GM04504 (cell line): ENCODE data around the gene SLC2A13.
"Not testable (repeated sequence)": the region's sequence is repeated elsewhere in the genome, so short reads cannot be mapped to it uniquely, and the experiment has no call there.

Experiments
- DNase-seq: peaks from one replicate; pipeline ENCODE4 v3.0.0-alpha.2; 2012; ENCODE audit warnings: low read depth

The SLC2A13 gene

DNA sequence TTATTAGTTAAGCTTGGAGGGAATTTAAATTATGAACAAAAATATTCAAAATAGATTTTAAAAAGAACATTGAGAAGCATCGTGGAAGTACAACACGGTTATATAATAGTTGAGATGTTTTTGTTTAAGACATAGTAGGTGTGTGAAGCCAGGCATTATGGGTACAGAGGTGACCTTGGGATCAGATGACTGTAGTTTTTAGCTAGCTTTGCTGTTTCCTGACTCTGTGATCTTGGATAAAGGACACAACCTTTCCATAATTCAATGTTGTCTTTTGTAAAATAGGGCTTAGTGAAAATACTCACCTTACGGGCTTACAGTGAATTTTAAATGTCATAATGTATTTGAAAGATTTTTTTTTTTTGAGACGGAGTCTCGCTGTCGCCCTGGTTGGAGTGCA is 239.7 kb downstream of the SLC2A13 start:
- DNase-seq = no peak

DNA sequence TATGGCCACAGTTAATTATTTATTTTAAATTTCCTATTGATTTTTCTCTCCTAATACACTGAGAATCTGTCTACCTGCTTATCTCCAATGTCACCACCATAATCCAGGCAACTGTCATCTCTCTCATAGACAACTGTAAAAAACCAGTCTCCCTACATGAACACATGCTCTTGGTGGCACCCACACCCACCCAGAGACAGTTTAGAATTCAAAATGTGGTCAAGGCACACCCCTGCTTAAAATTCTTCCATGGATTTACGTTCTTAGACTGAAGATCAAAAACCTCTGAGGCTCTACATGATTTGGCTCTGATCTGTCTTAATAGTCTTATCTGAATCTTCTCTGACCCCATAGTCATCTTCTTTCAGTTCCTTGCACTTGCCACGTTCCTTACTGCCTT is 245.2 kb downstream of the SLC2A13 start:
- DNase-seq = no peak

DNA sequence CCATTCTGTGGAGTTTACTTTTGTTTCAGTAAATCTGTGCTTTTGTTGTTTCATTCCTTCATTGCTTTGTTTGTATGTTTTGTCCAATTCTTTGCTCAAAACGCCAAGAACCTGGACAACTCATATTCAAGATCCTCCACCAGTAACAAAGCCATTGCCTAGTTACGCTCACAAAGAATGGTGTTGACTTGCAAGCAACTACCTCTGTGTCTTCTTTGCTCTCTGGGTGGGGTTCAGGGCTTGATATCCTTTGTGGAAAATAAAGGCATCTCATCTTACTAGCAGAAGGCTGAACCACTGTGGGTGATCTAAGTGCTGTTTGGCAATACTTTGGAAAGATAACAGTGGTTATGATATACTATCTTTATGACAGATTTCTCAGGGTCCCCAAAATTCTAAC is 252.9 kb downstream of the SLC2A13 start:
- no peak for DNase-seq

- no peak for DNase-seq
These were observed 253.5 kb downstream of the SLC2A13 start for GRCh38 chr12:39852346-39852745.

- DNase-seq = not testable (repeated sequence)
These were observed 257.7 kb downstream of the SLC2A13 start for GRCh38 chr12:39848218-39848617.

- peak; percentile 17 for DNase-seq
These were observed 258.8 kb downstream of the SLC2A13 start for GRCh38 chr12:39846971-39847650.

- no peak for DNase-seq
These were observed 259.6 kb downstream of the SLC2A13 start for GRCh38 chr12:39846304-39846703.

DNA sequence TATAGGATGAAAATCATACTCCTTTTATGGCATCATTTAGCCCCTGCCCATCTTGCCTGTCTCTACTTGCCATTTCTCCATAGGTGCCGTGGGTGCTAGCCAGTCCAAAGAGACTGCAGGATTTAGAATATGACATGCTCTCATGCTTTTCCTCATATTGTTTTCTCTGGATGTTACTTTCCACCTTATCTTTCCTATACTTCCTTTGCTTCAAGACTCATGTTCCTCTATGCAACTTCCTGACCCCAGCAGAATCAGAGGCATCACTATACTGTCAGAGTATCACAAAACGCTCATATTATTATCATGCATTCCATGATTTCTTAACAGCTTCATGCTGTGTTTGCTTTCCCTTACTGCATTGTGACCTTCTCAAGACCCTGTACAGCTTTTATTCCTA is 265.5 kb downstream of the SLC2A13 start:
- no peak for DNase-seq

GRCh38 chr12:39839072-39839471 is 266.8 kb downstream of the SLC2A13 start:
- DNase-seq = no peak

GRCh38 chr12:39835517-39836489 is 270.1 kb downstream of the SLC2A13 start:
- DNase-seq = no peak

GRCh38 chr12:39831587-39832315 is 274.1 kb downstream of the SLC2A13 start:
- DNase-seq = no peak

DNA sequence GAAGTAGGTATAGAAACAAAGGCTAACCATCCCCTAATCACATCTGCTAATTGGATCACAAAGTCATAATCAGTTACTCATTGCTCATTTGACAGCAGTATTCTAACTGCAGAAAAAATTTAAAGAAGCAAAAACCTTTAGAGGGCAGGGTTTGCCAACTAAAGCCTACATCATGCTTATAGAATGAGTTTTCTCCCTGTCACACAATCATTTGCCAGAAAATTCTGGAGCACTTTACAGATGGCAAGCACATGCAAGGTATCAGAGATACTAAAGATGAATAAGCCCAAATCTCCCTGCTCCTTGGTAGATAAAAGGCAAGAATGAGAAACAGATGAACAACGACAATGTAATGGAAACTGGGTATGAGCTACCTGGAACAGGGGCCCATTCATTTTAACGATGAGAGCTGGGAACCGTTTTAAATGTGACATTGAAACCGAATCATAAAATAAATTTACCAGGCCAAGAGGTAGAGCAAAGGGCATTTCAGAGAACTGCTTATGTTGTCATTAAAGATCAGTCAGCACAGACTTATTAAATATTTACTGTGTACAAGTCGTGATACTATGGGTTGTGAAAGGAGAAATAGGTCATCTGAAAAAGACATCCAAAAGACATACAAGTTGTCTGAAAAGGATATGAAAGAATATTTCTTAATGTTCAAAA is 274.9 kb downstream of the SLC2A13 start:
- DNase-seq = peak; percentile 23

GRCh38 chr12:39830171-39830570 is 275.7 kb downstream of the SLC2A13 start:
- no peak for DNase-seq

DNA sequence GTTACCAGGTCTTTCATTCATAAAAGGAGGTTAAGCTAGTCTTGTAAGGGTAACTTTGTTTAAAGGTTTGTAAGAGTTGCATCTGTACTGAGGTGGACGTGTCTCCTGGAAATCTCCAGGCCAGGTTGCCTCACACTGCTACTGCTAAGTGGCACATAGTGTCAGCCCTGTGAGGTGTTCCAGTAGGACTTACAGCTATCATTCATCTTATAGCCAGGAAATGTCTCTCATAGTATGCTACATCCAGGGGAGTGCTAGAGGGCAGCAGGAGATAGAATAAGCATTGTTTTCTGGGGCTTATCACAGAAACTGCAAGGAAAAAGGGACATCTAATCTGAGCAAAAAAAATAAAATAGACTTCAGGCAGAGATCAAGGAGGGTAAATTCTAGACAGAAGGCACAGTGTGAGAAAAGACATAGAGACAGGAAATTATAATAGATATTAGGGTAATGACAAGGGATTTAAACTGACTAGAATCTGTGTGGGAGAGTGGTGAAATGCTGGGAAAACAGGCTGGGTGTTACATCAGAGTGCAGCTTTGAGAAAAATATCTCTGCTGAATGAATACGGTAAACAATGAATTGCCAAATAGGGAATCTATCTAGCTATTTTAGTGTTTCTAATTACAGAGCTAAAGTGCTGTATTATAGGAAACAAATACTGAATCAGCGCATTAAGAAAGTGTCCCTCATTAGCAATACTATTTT is 281.2 kb downstream of the SLC2A13 start:
- no peak for DNase-seq

DNA sequence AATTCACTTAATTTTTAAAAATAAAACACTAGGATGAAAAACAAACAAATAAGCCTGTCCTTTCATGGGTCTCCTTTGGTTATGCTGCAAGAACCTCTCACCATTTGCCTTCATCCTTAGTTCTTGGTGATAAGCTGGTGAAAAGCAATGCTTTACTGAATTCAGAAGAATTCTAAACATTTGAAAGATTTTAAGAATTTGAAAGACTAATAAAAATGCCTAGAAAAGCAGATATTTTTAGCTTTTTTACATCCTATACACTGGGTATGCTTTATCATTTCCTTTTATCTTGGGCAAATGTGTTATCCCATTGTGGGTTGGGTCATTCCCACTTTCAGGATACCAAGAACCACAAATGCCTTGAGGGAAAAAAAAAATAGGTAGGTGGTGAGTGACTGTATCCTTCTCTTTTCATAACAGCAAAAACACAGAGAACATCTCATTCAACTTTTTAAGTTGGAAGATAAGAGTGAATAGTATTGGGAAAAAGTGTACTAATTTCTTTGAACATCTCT is 289.2 kb downstream of the SLC2A13 start:
- DNase-seq = no peak

DNA sequence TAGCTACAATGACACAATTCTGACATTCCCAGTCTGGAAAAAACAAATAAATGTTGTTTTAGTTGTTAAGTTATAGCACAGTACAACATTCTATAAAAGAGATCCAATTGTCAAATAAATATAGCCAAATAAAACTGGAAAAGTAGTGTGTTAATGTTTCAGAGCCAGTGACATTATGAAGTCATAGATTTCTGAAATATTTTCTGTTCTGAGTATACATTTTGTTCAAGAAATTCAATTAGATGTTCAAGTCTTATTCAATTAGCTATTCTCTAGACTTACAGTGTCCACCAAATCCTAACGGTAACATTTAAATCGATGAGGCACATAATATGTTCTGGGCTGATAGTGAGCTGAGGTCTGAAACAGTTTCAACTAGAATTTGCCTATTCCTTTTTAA is 290.1 kb downstream of the SLC2A13 start:
- no peak for DNase-seq

- no peak for DNase-seq
These were observed 291.3 kb downstream of the SLC2A13 start for GRCh38 chr12:39814626-39815025.

DNA sequence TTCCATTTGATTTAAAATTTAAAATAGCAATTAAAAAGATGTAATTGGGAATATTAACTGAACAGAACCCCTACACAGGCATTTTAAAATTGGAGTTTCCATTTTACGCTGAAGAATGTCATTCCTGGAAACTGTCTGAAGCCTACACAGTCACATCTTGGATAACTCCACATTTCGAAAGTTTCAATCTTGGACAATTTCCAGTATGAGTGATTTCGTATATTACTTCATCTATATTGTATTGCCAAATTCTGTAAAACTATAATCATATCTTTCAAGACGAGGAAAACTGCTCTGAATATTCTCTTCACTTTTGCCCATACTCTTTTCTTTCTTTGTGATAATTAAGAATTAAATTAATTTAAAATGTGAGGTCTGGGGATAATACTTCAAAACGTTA is 292.1 kb downstream of the SLC2A13 start:
- peak; percentile 17 for DNase-seq

GRCh38 chr12:39812456-39812855 is 293.4 kb downstream of the SLC2A13 start:
- DNase-seq = not testable (repeated sequence)

- no peak for DNase-seq
These were observed 298.8 kb downstream of the SLC2A13 start for GRCh38 chr12:39807043-39807442.

- no peak for DNase-seq
These were observed 300.2 kb downstream of the SLC2A13 start for GRCh38 chr12:39805651-39806050.
